DND-41 (cell line): ENCODE measurements around the gene BRIP1.

Experiments used
- ATAC-seq: fragments of 200-7000 bp; cut with Tn5 transposase; 3 replicates; pipeline ENCODE4 v1.9.1; 2021; ENCODE audit warnings: low read depth; ENCODE audit not compliant: insufficient read depth
- DNase-seq: peaks from one replicate; pipeline ENCODE4 v3.0.0-alpha.2; 2020
- H2AFZ ChIP-seq: 2 replicates; pipeline ENCODE4 v1.6.0; 2012; ENCODE audit warnings: low read depth, low read length
- H3K27ac ChIP-seq: 2 replicates; pipeline ENCODE4 v1.5.1; 2012; ENCODE audit warnings: low read length, inconsistent platforms
- H3K27me3 ChIP-seq: fragments of 200-600 bp; sonication (generic); 2 replicates; pipeline ENCODE4 v1.6.0; 2012; ENCODE audit warnings: low read length, mild to moderate bottlenecking, inconsistent platforms; ENCODE audit not compliant: insufficient read depth, poor library complexity
- H3K36me3 ChIP-seq: 2 replicates; pipeline ENCODE4 v1.5.1; 2012; ENCODE audit warnings: low read length, inconsistent platforms; ENCODE audit not compliant: insufficient read depth
- H3K4me1 ChIP-seq: 2 replicates; pipeline ENCODE4 v1.5.1; 2012; ENCODE audit warnings: mild to moderate bottlenecking, low read length; ENCODE audit not compliant: insufficient read depth
- H3K4me2 ChIP-seq: 2 replicates; pipeline ENCODE4 v1.6.0; 2012; ENCODE audit warnings: mild to moderate bottlenecking, moderate library complexity, low read length, inconsistent platforms; ENCODE audit not compliant: insufficient read depth
- H3K4me3 ChIP-seq, 2 experiments: fragments of 200-600 bp in 1 of 2; shearing (Covaris generic) in 1 of 2; 2 replicates each; pipeline ENCODE4 v1.5.1; 2012 to 2016; ENCODE audit warnings: inconsistent platforms in 2 of 2, low read length in 2 of 2, mild to moderate bottlenecking in 2 of 2, low read depth in 1 of 2, moderate library complexity in 1 of 2
- H3K79me2 ChIP-seq: 2 replicates; pipeline ENCODE4 v1.6.0; 2012; ENCODE audit warnings: low read length, inconsistent platforms; ENCODE audit not compliant: insufficient read depth
- H3K9ac ChIP-seq: 2 replicates; pipeline ENCODE4 v1.6.0; 2012; ENCODE audit warnings: low read depth, mild to moderate bottlenecking, inconsistent platforms, low read length, moderate library complexity
- H3K9me3 ChIP-seq: 2 replicates; pipeline ENCODE4 v1.5.1; 2012; ENCODE audit warnings: low read length, moderate library complexity, mild to moderate bottlenecking, inconsistent platforms; ENCODE audit not compliant: insufficient read depth, severe bottlenecking
- H4K20me1 ChIP-seq: 2 replicates; pipeline ENCODE4 v1.6.0; 2012; ENCODE audit warnings: low read length; ENCODE audit not compliant: insufficient read depth
- EZH2 ChIP-seq: IDR thresholded peaks from 3 replicates; pipeline ENCODE4 v1.6.1; 2012; ENCODE audit warnings: borderline replicate concordance, low read depth, mild to moderate bottlenecking, moderate library complexity, low read length, inconsistent platforms; ENCODE audit not compliant: severe bottlenecking
- TF ChIP-seq, protein P1 (sequence below): IDR thresholded peaks from 2 replicates; pipeline ENCODE4 v1.5.1; 2012; ENCODE audit warnings: borderline replicate concordance, low read length, moderate library complexity, mild to moderate bottlenecking; ENCODE audit not compliant: poor library complexity, severe bottlenecking; ENCODE audit errors: extremely low read depth

Gene BRIP1

GRCh38 chr17:61734466-61734865, 128.9 kb downstream of the BRIP1 start:
- H3K4me3 ChIP-seq, result no peak overlapping the region
- TF ChIP-seq, protein P1, sequence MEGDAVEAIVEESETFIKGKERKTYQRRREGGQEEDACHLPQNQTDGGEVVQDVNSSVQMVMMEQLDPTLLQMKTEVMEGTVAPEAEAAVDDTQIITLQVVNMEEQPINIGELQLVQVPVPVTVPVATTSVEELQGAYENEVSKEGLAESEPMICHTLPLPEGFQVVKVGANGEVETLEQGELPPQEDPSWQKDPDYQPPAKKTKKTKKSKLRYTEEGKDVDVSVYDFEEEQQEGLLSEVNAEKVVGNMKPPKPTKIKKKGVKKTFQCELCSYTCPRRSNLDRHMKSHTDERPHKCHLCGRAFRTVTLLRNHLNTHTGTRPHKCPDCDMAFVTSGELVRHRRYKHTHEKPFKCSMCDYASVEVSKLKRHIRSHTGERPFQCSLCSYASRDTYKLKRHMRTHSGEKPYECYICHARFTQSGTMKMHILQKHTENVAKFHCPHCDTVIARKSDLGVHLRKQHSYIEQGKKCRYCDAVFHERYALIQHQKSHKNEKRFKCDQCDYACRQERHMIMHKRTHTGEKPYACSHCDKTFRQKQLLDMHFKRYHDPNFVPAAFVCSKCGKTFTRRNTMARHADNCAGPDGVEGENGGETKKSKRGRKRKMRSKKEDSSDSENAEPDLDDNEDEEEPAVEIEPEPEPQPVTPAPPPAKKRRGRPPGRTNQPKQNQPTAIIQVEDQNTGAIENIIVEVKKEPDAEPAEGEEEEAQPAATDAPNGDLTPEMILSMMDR, result no peak
- TF ChIP-seq EZH2, result no peak

DNA sequence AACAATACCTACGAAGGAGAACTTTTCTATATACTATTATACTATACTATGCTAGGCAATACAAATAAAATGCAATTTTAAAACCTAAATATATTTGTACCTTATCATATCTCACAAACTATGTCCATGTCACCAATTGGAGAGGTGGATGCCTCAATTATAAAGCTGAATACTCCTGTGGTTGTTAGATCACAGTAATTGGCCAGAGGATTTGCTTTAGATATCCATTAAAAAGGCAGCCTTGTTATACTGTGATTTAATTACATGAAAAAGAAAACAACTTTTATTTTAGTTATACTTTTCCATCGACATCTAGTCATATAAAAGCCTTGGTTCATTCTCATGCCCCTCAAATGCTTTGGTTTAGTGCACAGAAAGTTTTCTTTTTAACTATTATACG, 129.3 kb downstream of the BRIP1 start:
- Histone ChIP-seq H3K9ac (no peak overlapping the region), H3K4me2 (no peak overlapping the region), H3K27me3 (no peaks in the 10 kb centered on the region), H3K9me3 (peaks cover 10% of the 10 kb centered on the region), H4K20me1 (no peaks in the 10 kb centered on the region), H3K79me2 (no peaks in the 10 kb centered on the region), H2AFZ (no peak overlapping the region), H3K27ac (no peak overlapping the region), H3K36me3 (peaks cover 35% of the 10 kb centered on the region), H3K4me1 (no peaks in the 10 kb centered on the region), H3K4me3 (no peak overlapping the region)
- ATAC-seq (no peak), DNase-seq (no peak)
- TF ChIP-seq, protein P1, result no peak
- no peak for TF ChIP-seq EZH2

More at GRCh38 chr17:61734466-61734865, 128.9 kb downstream of the BRIP1 start:
- H3K9ac ChIP-seq, result no peak overlapping the region
- H3K36me3 ChIP-seq, result peaks cover 38% of the 10 kb centered on the region
- no peaks in the 10 kb centered on the region for H4K20me1 ChIP-seq
- no peak overlapping the region for H2AFZ ChIP-seq
- ATAC-seq, result no peak
- no peaks in the 10 kb centered on the region for H3K79me2 ChIP-seq
- H3K27ac ChIP-seq, result no peak overlapping the region
- no peak overlapping the region for H3K4me2 ChIP-seq
- peaks cover 12% of the 10 kb centered on the region for H3K9me3 ChIP-seq
- no peaks in the 10 kb centered on the region for H3K4me1 ChIP-seq
- no peaks in the 10 kb centered on the region for H3K27me3 ChIP-seq
- DNase-seq, result no peak

- no peak for TF ChIP-seq EZH2
- TF ChIP-seq, protein P1, result no peak
- no peak overlapping the region for H3K9ac ChIP-seq
- H3K27me3 ChIP-seq, result no peaks in the 10 kb centered on the region
Observed at GRCh38 chr17:61733021-61733420, 130.3 kb downstream of the BRIP1 start.

DNA sequence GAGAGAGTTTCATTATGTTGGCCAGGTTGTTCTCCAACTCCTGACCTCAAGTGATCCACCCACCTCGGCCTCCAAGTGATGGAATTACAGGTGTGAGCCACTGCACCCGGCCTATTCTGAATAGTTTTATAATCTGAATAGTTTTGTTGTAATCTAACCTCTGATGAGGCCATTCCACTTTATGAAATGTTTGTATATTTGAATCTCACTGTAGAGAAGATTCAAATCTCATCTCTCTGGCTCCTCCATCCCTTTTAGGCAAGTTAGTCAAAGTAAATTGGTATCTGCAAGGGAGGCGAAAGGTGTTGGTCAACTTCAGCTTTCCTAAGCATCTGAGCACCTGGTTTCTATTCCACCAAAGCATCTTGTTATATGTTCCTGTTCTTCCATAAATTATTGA, 131.2 kb downstream of the BRIP1 start:
- Histone ChIP-seq H3K4me3 (no peak overlapping the region), H3K9ac (no peak overlapping the region), H3K27me3 (no peaks in the 10 kb centered on the region), H3K4me2 (no peak overlapping the region), H3K27ac (no peak overlapping the region), H3K4me1 (no peaks in the 10 kb centered on the region), H2AFZ (no peak overlapping the region), H3K36me3 (peaks cover 23% of the 10 kb centered on the region), H4K20me1 (no peaks in the 10 kb centered on the region), H3K79me2 (no peaks in the 10 kb centered on the region), H3K9me3 (no peaks in the 10 kb centered on the region)
- no peak for DNase-seq
- ATAC-seq, result no peak
- TF ChIP-seq, protein P1, result no peak
- no peak for TF ChIP-seq EZH2

More at GRCh38 chr17:61733021-61733420, 130.3 kb downstream of the BRIP1 start:
- H3K9me3 ChIP-seq, result peaks cover 2% of the 10 kb centered on the region
- H3K4me3 ChIP-seq, result no peak overlapping the region
- peaks cover 31% of the 10 kb centered on the region for H3K36me3 ChIP-seq
- no peaks in the 10 kb centered on the region for H3K79me2 ChIP-seq
- H2AFZ ChIP-seq, result no peak overlapping the region
- no peak for DNase-seq
- no peak overlapping the region for H3K27ac ChIP-seq
- no peaks in the 10 kb centered on the region for H4K20me1 ChIP-seq
- ATAC-seq, result no peak
- no peak overlapping the region for H3K4me2 ChIP-seq
- H3K4me1 ChIP-seq, result no peaks in the 10 kb centered on the region
